GM06990 (cell line): Measurements from ENCODE around the gene PTCD1.

Experiments
- DNase-seq: peaks from one replicate; pipeline ENCODE4 v3.0.0-alpha.2; 2011; ENCODE audit not compliant: insufficient read length; ENCODE audit errors: extremely low read depth
- H3K27me3 ChIP-seq: replicated peaks from 2 replicates; pipeline ENCODE4 v1.6.0; 2011; ENCODE audit warnings: low read length; ENCODE audit not compliant: control insufficient read depth, insufficient read depth
- H3K36me3 ChIP-seq: 2 replicates; pipeline ENCODE4 v1.5.1; 2011; ENCODE audit warnings: low read length; ENCODE audit not compliant: control insufficient read depth, insufficient read depth
- H3K4me3 ChIP-seq: replicated peaks from 2 replicates; pipeline ENCODE4 v1.5.1; 2011; ENCODE audit warnings: low read depth, mild to moderate bottlenecking, control low read depth, low read length
- TF ChIP-seq, protein P1 (sequence below): IDR thresholded peaks from 2 replicates; pipeline ENCODE4 v1.5.1; 2011; ENCODE audit warnings: low read length, control low read depth, mild to moderate bottlenecking, inconsistent platforms; ENCODE audit not compliant: insufficient read depth, poor library complexity, severe bottlenecking

The PTCD1 gene

DNA sequence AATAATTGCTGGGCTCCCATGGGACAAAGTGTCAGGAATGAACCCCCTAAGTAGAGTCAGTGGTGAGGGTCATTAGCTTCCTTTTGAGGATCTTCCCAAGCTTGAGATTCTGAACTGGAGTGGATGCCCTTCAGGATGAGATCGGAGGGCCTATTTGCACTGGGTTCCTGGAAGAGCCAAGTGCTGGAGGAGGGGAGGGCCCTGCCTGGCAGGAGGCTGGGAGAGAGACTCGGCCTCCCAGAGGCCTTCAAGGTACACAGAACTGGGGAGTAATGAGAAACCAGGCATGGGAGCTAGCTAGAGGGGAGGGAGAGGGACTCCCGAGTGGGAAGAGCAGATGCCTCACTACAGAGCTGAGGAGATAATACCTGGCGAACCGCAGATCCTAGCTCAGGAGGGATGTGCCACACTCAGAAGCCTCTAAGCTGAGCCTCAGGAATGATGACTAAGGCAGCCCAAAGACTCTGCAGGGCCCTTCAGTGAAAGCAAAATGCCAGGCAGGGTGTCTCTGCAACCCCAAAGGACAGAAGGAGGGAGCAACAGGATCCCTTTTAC, 39.6 kb downstream of the PTCD1 start:
- DNase-seq = no peak
- TF ChIP-seq, protein P1, sequence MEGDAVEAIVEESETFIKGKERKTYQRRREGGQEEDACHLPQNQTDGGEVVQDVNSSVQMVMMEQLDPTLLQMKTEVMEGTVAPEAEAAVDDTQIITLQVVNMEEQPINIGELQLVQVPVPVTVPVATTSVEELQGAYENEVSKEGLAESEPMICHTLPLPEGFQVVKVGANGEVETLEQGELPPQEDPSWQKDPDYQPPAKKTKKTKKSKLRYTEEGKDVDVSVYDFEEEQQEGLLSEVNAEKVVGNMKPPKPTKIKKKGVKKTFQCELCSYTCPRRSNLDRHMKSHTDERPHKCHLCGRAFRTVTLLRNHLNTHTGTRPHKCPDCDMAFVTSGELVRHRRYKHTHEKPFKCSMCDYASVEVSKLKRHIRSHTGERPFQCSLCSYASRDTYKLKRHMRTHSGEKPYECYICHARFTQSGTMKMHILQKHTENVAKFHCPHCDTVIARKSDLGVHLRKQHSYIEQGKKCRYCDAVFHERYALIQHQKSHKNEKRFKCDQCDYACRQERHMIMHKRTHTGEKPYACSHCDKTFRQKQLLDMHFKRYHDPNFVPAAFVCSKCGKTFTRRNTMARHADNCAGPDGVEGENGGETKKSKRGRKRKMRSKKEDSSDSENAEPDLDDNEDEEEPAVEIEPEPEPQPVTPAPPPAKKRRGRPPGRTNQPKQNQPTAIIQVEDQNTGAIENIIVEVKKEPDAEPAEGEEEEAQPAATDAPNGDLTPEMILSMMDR = no peak
- Histone ChIP-seq H3K36me3 (peaks cover 60% of the 10 kb centered on the region), H3K27me3 (no peaks in the 10 kb centered on the region), H3K4me3 (no peak overlapping the region)

DNA sequence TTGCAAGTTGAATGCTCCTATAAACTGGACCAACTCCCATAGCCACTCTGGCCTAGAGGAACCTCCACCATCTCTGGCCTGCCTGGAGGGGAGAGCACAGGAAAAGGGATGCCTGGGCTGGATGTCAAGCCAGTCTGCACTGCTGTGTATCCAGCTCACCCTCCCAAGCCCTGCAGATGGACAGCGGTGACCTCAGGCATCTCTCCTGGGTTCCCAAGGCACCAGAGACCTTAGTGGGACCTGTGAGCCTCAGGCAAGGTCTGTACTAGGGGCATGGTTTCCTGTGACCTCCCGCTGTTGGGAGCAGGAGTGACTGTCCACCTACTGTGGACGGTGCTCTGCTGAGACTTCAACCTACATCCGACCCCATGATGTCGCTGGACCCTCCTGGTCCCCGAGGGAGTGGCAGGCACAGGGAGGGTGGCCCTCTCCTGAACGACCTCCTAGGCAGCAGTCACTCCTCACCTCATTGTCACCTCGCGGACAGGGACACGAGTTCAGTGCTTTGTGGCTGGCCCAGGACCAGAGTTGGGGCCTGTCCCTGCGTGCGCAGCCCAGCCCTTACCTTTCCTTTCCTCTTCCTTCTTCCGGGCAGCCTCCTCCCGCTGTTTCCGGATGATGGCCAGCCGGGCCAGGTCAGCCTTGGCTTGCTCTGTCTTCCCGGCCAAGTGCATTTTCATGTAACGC, 41.2 kb downstream of the PTCD1 start:
- no peak for DNase-seq
- Histone ChIP-seq H3K36me3 (peaks cover 64% of the 10 kb centered on the region), H3K4me3 (no peak overlapping the region), H3K27me3 (no peaks in the 10 kb centered on the region)
- TF ChIP-seq, protein P1 = no peak

DNA sequence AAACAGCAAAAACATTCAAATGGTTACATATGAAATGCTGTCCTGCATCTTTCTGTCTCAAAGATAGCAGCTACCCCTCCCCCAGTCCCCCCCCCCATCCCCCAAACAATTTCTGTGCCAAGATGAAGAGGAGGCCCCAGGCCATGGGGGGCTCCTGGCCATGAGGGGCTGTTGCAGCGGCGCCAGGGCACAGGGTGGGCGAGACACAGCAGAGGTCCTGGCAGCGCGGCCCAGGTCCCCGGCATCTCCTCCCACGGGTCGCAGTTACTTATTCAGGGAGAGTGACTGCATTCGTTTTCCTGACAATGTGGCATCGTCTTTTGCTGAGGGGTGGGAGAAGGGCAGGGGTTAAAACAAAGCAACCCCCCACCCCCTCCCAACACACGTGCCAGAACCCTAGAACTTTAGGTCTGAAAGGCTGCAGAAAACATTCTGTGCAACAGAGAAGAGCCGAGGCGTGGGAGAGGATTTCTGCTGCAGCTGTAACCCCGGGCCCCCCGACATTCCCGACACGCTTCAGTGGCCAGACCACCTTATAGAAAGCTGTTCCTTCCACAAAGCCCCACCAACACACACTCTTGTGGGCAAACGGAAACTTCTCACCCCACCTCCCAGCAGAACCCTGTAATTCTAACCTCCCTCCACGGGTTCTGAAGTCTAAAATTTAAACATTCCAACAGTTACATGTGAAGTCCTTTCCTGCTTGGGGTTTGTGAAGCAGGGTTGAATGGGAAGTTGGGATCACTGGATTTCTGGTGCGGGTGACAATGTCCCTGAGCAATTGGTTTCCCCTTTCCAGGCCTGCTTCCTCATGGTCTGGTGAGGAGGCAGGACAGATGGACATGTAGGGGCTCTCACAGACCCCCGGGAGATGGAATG, 41.9 kb downstream of the PTCD1 start:
- Histone ChIP-seq H3K36me3 (peaks cover 69% of the 10 kb centered on the region), H3K4me3 (no peak overlapping the region), H3K27me3 (no peaks in the 10 kb centered on the region)
- TF ChIP-seq, protein P1 = no peak
- no peak for DNase-seq

DNA sequence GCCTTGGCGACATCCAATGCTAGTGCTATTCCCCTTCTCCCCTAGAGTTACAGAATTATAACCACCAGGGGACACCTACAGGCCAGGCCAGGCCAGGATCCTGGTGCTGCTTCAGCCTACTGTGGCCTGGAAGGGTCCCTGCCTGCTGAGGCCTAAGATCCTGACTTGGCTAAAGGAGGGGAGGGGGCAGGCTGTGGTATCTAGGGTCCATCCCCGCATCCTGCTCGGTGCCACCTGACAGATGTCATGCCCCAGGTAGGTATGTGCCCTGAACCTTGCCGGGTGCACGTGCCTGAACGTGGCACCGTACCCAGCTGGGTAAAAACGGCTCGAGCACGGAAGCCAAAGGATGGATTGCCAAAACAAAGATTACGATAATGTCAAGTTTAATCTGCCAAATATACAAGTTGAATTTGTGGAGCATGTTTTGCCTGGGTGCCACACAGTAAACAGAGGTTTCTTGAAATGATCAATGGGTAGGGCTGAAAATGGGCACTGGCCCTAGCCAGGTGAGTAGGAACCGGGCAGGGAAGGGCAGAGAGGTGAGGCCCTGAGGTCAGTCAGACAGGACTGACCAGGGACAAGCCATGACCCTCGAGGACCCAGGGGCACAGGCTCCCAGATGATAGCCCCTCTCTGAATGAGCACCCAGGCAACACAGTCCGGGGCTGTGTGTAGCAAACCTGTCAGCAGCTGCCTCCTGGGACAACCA, 42.8 kb downstream of the PTCD1 start:
- no peak overlapping the region for H3K4me3 ChIP-seq
- H3K27me3 ChIP-seq = no peaks in the 10 kb centered on the region
- TF ChIP-seq, protein P1 = no peak
- peaks cover 73% of the 10 kb centered on the region for H3K36me3 ChIP-seq
- DNase-seq = no peak

DNA sequence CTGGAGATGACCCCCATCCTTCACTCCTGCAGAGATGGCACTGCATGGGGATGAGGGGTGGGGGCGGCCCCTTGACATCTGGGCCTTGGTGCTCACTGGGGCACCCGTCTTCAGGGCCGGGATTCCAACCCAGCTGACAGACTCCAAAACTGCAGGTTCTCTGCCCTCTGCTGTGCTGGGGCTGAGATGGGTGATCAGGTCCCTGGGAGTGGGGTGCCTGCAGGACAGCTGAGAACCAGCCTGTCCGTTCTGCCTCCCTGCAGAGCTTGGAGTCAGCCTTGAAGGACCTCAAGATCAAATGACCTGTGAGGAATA, 44.5 kb downstream of the PTCD1 start:
- no peak for DNase-seq
- Histone ChIP-seq H3K27me3 (no peaks in the 10 kb centered on the region), H3K4me3 (no peak overlapping the region), H3K36me3 (peaks cover 72% of the 10 kb centered on the region)
- TF ChIP-seq, protein P1 = no peak
